GM21723 (cell line): ENCODE data around the gene FSTL5.
"Not testable (repeated sequence)": the region's sequence is repeated elsewhere in the genome, so short reads cannot be mapped to it uniquely, and the experiment has no call there.

ENCODE experiments used
- ATAC-seq: cut with Tn5 transposase; IDR thresholded peaks from one replicate; pipeline ENCODE4 v1.9.1; 2021; ENCODE audit warnings: mild to moderate bottlenecking, moderate library complexity; ENCODE audit not compliant: unreplicated experiment

The FSTL5 gene

GRCh38 chr4:162163892-162164759 lies at the start of gene FSTL5:
Gene FSTL5 (minus strand): TSS chr4:162164000. CDS start chr4:162111396, 52,604 bp downstream.
- ATAC-seq = peak; percentile 80

- no peak for ATAC-seq
Measured at GRCh38 chr4:162209706-162210105, 45.9 kb upstream of the FSTL5 start.

GRCh38 chr4:162203478-162203877 lies 39.7 kb upstream of the FSTL5 start:
- not testable (repeated sequence) for ATAC-seq

- ATAC-seq = no peak
Measured at GRCh38 chr4:162201673-162202072, 37.9 kb upstream of the FSTL5 start.

GRCh38 chr4:162170509-162170908 lies 6.7 kb upstream of the FSTL5 start:
- no peak for ATAC-seq

GRCh38 chr4:162164906-162165510 lies 1.2 kb upstream of the FSTL5 start:
- ATAC-seq = no peak

GRCh38 chr4:162162672-162163071 lies 1.1 kb downstream of the FSTL5 start:
- ATAC-seq = no peak

- no peak for ATAC-seq
Measured at GRCh38 chr4:162157241-162157640, 6.6 kb downstream of the FSTL5 start.

GRCh38 chr4:162154862-162155540 lies 8.8 kb downstream of the FSTL5 start:
- no peak for ATAC-seq

- no peak for ATAC-seq
Measured at GRCh38 chr4:162151850-162152249, 11.9 kb downstream of the FSTL5 start.

- no peak for ATAC-seq
Measured at GRCh38 chr4:162151386-162151785, 12.4 kb downstream of the FSTL5 start.

- ATAC-seq = no peak
Measured at GRCh38 chr4:162149644-162150043, 14.2 kb downstream of the FSTL5 start.

GRCh38 chr4:162140051-162140683 lies 23.6 kb downstream of the FSTL5 start:
- no peak for ATAC-seq

- no peak for ATAC-seq
Measured at GRCh38 chr4:162139412-162139811, 24.4 kb downstream of the FSTL5 start.

- no peak for ATAC-seq
Measured at GRCh38 chr4:162131256-162131655, 32.5 kb downstream of the FSTL5 start.

GRCh38 chr4:162126729-162127128 lies 37.1 kb downstream of the FSTL5 start:
- no peak for ATAC-seq

GRCh38 chr4:162117051-162117450 lies 46.7 kb downstream of the FSTL5 start:
- ATAC-seq = no peak

- no peak for ATAC-seq
Measured at GRCh38 chr4:162116095-162116779, 47.6 kb downstream of the FSTL5 start.

- no peak for ATAC-seq
Measured at GRCh38 chr4:162115333-162115732, 48.5 kb downstream of the FSTL5 start.

GRCh38 chr4:162111078-162111477 lies 52.7 kb downstream of the FSTL5 start:
- ATAC-seq = no peak
